A549 (cell line): Measurements from ENCODE around the gene MRPL28. TPM values are rescaled to one million over a fixed set of nuclear protein-coding genes. Genes with fewer than 3 reads are reported as not detected.
"Not testable (repeated sequence)": the region's sequence is repeated elsewhere in the genome, so short reads cannot be mapped to it uniquely, and the experiment has no call there.

Experiments used
- ATAC-seq, 2 experiments: fragments of 200-7000 bp in 1 of 2; fragments of >200 bp in 1 of 2; cut with Nextera tagmentation in 1 of 2; cut with Tn5 transposase in 1 of 2; 3 replicates each; pipeline versions ENCODE4 v1.8.0 to v1.9.1; 2018 to 2020; ENCODE audit warnings: mild to moderate bottlenecking in 1 of 2, moderate library complexity in 1 of 2
- CTCF ChIA-PET: fragments of 300-600 bp; sonication (Branson Sonifier 250); formaldehyde crosslinking; extraction: SDS; loops from one replicate; lab custom pipeline; 2021; ENCODE audit warnings: antibody characterized with exemption, inconsistent platforms; lab: Yijun Ruan, JAX
- POLR2A ChIA-PET: fragments of 350-600 bp; formaldehyde crosslinking; extraction: SDS; loops from one replicate; lab custom pipeline; 2021; ENCODE audit warnings: antibody characterized with exemption, inconsistent platforms; lab: Yijun Ruan, JAX
- DNase-seq, 2 experiments: peaks; one replicate each; pipeline versions ENCODE4 v3.0.0 to v3.0.0-alpha.2; 2011 to 2016; ENCODE audit warnings: low read depth in 1 of 2, low spot score in 1 of 2
- FAIRE-seq: peaks from 2 replicates; lab custom pipeline; 2011; peaks lifted over from hg19 to GRCh38; lab: Jason Lieb, UNC
- H3K27ac ChIP-seq, 2 experiments: fragments of >200 bp; sonication (Bioruptor Twin); formaldehyde crosslinking; 3 replicates each; pipeline ENCODE4 v1.5.1; 2016 to 2017
- H3K4me1 ChIP-seq: fragments of >200 bp; sonication (Bioruptor Twin); formaldehyde crosslinking; 3 replicates; pipeline ENCODE4 v1.6.1; 2016
- H3K4me2 ChIP-seq: fragments of >200 bp; sonication (Bioruptor Twin); formaldehyde crosslinking; 3 replicates; pipeline ENCODE4 v1.6.1; 2016
- H3K4me3 ChIP-seq: fragments of >200 bp; sonication (Bioruptor Twin); formaldehyde crosslinking; 3 replicates; pipeline ENCODE4 v1.5.1; 2016
- H3K9me3 ChIP-seq: fragments of >200 bp; sonication (Bioruptor Twin); formaldehyde crosslinking; 3 replicates; pipeline ENCODE4 v1.6.1; 2016
- CBX8 ChIP-seq: fragments of 200-600 bp; sonication (generic); IDR thresholded peaks from 2 replicates; pipeline ENCODE4 v1.6.1; 2016
- CHD4 ChIP-seq: fragments of 200-600 bp; sonication (generic); IDR thresholded peaks from 2 replicates; pipeline ENCODE4 v1.6.1; 2016; ENCODE audit warnings: antibody characterized with exemption, mild to moderate bottlenecking, borderline replicate concordance
- EP300 ChIP-seq, 2 experiments: fragments of >200 bp; sonication (Bioruptor Twin); formaldehyde crosslinking; IDR thresholded peaks; 2 replicates in 1 of 2; 3 replicates in 1 of 2; pipeline ENCODE4 v1.6.1; 2016 to 2017
- ESRRA ChIP-seq: fragments of 150-350 bp; IDR thresholded peaks from 2 replicates; pipeline ENCODE4 v1.6.1; 2014; ENCODE audit warnings: mild to moderate bottlenecking, low read length, borderline replicate concordance
- FOSB ChIP-seq: fragments of 250-450 bp; sonication (Bioruptor Pico); IDR thresholded peaks from 2 replicates; pipeline ENCODE4 v1.5.0; 2020; ENCODE audit warnings: mild to moderate bottlenecking, moderate library complexity
- FOXS1 ChIP-seq: fragments of 250-450 bp; sonication (Bioruptor Pico); IDR thresholded peaks from 2 replicates; pipeline ENCODE4 v1.5.0; 2020; ENCODE audit warnings: mild to moderate bottlenecking, moderate library complexity
- GATA3 ChIP-seq: IDR thresholded peaks from 2 replicates; pipeline ENCODE4 v1.6.1; 2012; ENCODE audit warnings: borderline replicate concordance
- HEYL ChIP-seq: fragments of 250-450 bp; sonication (Bioruptor Pico); IDR thresholded peaks from 2 replicates; pipeline ENCODE4 v1.8.0; 2021; ENCODE audit warnings: mild to moderate bottlenecking, moderate library complexity
- NFE2L2 ChIP-seq: fragments of 150-350 bp; conservative IDR thresholded peaks from 2 replicates; pipeline ENCODE4 v1.6.1; 2014; ENCODE audit warnings: low read length
- NPAS2 ChIP-seq: fragments of 250-450 bp; sonication (Bioruptor Pico); IDR thresholded peaks from 2 replicates; pipeline ENCODE4 v1.8.0; 2022; ENCODE audit warnings: mild to moderate bottlenecking, moderate library complexity, borderline replicate concordance
- NR3C1 ChIP-seq: fragments of >200 bp; sonication (Bioruptor Twin); formaldehyde crosslinking; IDR thresholded peaks from 3 replicates; pipeline ENCODE4 v1.6.1; 2017
- PHF8 ChIP-seq: fragments of 200-600 bp; sonication (generic); IDR thresholded peaks from 2 replicates; pipeline ENCODE4 v1.6.1; 2016; ENCODE audit warnings: low read depth, mild to moderate bottlenecking, antibody characterized with exemption, moderate library complexity, borderline replicate concordance
- POLR2A ChIP-seq: IDR thresholded peaks from 2 replicates; pipeline ENCODE4 v1.6.1; 2012; ENCODE audit warnings: mild to moderate bottlenecking, low read length
- POLR2AphosphoS2 ChIP-seq: conservative IDR thresholded peaks from 2 replicates; pipeline ENCODE4 v1.6.1; 2012; ENCODE audit warnings: low read length, improper control_type of control experiment, inconsistent platforms
- RAD21 ChIP-seq, 2 experiments: fragments of >200 bp in 1 of 2; sonication (Bioruptor Twin) in 1 of 2; formaldehyde crosslinking in 1 of 2; IDR thresholded peaks in 1 of 2; conservative IDR thresholded peaks in 1 of 2; 2 replicates in 1 of 2; 3 replicates in 1 of 2; pipeline ENCODE4 v1.6.1; 2012 to 2018; ENCODE audit warnings: inconsistent platforms in 1 of 2
- RARB ChIP-seq: fragments of 250-450 bp; sonication (Bioruptor Pico); IDR thresholded peaks from 2 replicates; pipeline ENCODE4 v1.8.0; 2021; ENCODE audit warnings: mild to moderate bottlenecking, moderate library complexity
- RFX5 ChIP-seq: fragments of 450-650 bp; IDR thresholded peaks from 2 replicates; pipeline ENCODE4 v1.7.1; 2014; ENCODE audit warnings: antibody characterized with exemption, mild to moderate bottlenecking, moderate library complexity
- SREBF2 ChIP-seq: fragments of 450-650 bp; IDR thresholded peaks from 2 replicates; pipeline ENCODE4 v1.6.1; 2014; ENCODE audit warnings: mild to moderate bottlenecking, moderate library complexity
- TFCP2L1 ChIP-seq: fragments of 250-450 bp; sonication (Bioruptor Pico); IDR thresholded peaks from 2 replicates; pipeline ENCODE4 v1.5.0; 2021; ENCODE audit warnings: mild to moderate bottlenecking
- ZC3H11A ChIP-seq: fragments of 450-650 bp; IDR thresholded peaks from 2 replicates; pipeline ENCODE4 v1.6.1; 2014; ENCODE audit warnings: antibody characterized with exemption, mild to moderate bottlenecking
- ZFP36 ChIP-seq: fragments of 450-650 bp; IDR thresholded peaks from 2 replicates; pipeline ENCODE4 v1.6.1; 2014; ENCODE audit warnings: borderline replicate concordance; ENCODE audit not compliant: partially characterized antibody
- ZSCAN20 ChIP-seq: fragments of 250-450 bp; sonication (Bioruptor Pico); IDR thresholded peaks from 2 replicates; pipeline ENCODE4 v1.8.0; 2022; ENCODE audit warnings: mild to moderate bottlenecking, moderate library complexity
- WGBS: methylation state at CpG from one replicate; pipeline ENCODE4 v1.1.6; 2017; ENCODE audit errors: missing lambda C conversion rate; 5-methylcytosine and 5-hydroxymethylcytosine counted together
- polyA plus RNA-seq, 4 experiments: library from polyadenylated mRNA; depleted of rRNA in 3 of 4; stranded (reverse); fragments of >200 nt; fragmentation: RNase III in 1 of 4; extraction: RNeasy Plus Mini Kit Qiagen cat#74134 plus additional on column Dnase treatment in 1 of 4; gene quantifications; 2 replicates in 3 of 4; 3 replicates in 1 of 4; pipeline ENCODE4 v1.2.3, GENCODE V29; 2011 to 2017
- TF ChIP-seq, protein P1 (sequence below): fragments of 200-600 bp; sonication (generic); IDR thresholded peaks from 2 replicates; pipeline ENCODE4 v1.6.1; 2016; ENCODE audit warnings: antibody characterized with exemption, mild to moderate bottlenecking, moderate library complexity
- TF ChIP-seq, protein P2 (sequence below): IDR thresholded peaks from 2 replicates; pipeline ENCODE4 v1.6.1; 2012; ENCODE audit warnings: low read depth, borderline replicate concordance
- TF ChIP-seq, protein P3 (sequence below): fragments of 450-650 bp; IDR thresholded peaks from 2 replicates; pipeline ENCODE4 v1.6.1; 2014; ENCODE audit warnings: antibody characterized with exemption
- TF ChIP-seq, protein P4 (sequence below): fragments of >200 bp; sonication (Bioruptor Twin); formaldehyde crosslinking; IDR thresholded peaks from 3 replicates; pipeline ENCODE4 v1.5.1; 2016

The MRPL28 gene
- polyA plus RNA-seq, 2 of the 4 experiments (the other 2 are of a cell fraction): 130 to 139 TPM

DNA sequence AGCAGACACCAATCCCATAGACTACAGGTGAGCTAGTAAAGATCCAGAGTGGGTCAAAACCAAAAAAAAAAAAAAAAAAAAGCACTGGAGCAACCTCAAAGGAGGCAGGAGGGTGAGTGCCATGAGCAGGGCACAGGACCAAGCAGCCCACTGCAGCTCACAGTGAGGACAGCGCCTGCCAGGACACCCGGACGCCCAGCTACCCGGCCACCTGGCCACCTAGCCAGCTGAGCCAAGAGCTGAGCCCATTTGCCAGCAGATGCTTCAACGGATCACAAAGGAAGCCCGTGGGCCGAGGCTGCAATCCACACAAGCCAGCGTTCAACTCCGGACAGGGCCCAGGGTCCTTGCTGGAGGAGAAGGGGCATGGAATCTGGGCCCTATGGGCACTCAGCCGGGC, 32.9 kb downstream of the MRPL28 start:
- peaks cover 14% of the 10 kb centered on the region for H3K4me1 ChIP-seq
- WGBS: 90% methylated on average over 10 of the region's 10 CpGs
- H3K4me3 ChIP-seq: no peak overlapping the region
- ATAC-seq: peak in 1 of 2 experiments; percentile 24; a peak in 1 of 6 replicates
- no peak for FAIRE-seq
- no peak for TF ChIP-seq NR3C1
- no peak for TF ChIP-seq GATA3
- TF ChIP-seq EP300 (IDR thresholded peaks at IDR 0.05): no peak
- no peak for TF ChIP-seq HEYL (CRISPR knock-in tag)
- TF ChIP-seq POLR2A: no peak
- TF ChIP-seq NFE2L2: no peak
- TF ChIP-seq, protein P1, sequence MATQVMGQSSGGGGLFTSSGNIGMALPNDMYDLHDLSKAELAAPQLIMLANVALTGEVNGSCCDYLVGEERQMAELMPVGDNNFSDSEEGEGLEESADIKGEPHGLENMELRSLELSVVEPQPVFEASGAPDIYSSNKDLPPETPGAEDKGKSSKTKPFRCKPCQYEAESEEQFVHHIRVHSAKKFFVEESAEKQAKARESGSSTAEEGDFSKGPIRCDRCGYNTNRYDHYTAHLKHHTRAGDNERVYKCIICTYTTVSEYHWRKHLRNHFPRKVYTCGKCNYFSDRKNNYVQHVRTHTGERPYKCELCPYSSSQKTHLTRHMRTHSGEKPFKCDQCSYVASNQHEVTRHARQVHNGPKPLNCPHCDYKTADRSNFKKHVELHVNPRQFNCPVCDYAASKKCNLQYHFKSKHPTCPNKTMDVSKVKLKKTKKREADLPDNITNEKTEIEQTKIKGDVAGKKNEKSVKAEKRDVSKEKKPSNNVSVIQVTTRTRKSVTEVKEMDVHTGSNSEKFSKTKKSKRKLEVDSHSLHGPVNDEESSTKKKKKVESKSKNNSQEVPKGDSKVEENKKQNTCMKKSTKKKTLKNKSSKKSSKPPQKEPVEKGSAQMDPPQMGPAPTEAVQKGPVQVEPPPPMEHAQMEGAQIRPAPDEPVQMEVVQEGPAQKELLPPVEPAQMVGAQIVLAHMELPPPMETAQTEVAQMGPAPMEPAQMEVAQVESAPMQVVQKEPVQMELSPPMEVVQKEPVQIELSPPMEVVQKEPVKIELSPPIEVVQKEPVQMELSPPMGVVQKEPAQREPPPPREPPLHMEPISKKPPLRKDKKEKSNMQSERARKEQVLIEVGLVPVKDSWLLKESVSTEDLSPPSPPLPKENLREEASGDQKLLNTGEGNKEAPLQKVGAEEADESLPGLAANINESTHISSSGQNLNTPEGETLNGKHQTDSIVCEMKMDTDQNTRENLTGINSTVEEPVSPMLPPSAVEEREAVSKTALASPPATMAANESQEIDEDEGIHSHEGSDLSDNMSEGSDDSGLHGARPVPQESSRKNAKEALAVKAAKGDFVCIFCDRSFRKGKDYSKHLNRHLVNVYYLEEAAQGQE: no peak
- TF ChIP-seq CHD4: no peak
- TF ChIP-seq SREBF2: no peak
- TF ChIP-seq RAD21 (conservative IDR thresholded peaks at IDR 0.05 in 1 of 2, IDR thresholded peaks at IDR 0.05 in 1 of 2): no peak
- no peak for TF ChIP-seq PHF8
- TF ChIP-seq POLR2AphosphoS2: no peak
- TF ChIP-seq, protein P2, sequence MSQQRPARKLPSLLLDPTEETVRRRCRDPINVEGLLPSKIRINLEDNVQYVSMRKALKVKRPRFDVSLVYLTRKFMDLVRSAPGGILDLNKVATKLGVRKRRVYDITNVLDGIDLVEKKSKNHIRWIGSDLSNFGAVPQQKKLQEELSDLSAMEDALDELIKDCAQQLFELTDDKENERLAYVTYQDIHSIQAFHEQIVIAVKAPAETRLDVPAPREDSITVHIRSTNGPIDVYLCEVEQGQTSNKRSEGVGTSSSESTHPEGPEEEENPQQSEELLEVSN: no peak
- TF ChIP-seq, protein P3, sequence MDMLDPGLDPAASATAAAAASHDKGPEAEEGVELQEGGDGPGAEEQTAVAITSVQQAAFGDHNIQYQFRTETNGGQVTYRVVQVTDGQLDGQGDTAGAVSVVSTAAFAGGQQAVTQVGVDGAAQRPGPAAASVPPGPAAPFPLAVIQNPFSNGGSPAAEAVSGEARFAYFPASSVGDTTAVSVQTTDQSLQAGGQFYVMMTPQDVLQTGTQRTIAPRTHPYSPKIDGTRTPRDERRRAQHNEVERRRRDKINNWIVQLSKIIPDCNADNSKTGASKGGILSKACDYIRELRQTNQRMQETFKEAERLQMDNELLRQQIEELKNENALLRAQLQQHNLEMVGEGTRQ: no peak
- no peak for TF ChIP-seq ZFP36
- no peak for TF ChIP-seq NPAS2 (CRISPR knock-in tag)
- no peak for TF ChIP-seq ZC3H11A
- no peak for TF ChIP-seq FOSB (CRISPR knock-in tag)
- no peak for TF ChIP-seq RARB (CRISPR knock-in tag)
- ChIA-PET CTCF (interaction anchor here (0.6 to 1.6 kb wide), 5 partner anchors 25 to 272 kb away, joined by 3 to 7 read pairs (median 3); no protein-coding TSS in a partner anchor), POLR2A (interaction anchor here (0.6 kb wide), 1 partner anchor 11 kb away, joined by 3 read pairs; no protein-coding TSS in a partner anchor)
- no peak overlapping the region for H3K4me2 ChIP-seq
- H3K27ac ChIP-seq: no peak overlapping the region
- no peaks in the 10 kb centered on the region for H3K9me3 ChIP-seq
- DNase-seq: no peak

DNA sequence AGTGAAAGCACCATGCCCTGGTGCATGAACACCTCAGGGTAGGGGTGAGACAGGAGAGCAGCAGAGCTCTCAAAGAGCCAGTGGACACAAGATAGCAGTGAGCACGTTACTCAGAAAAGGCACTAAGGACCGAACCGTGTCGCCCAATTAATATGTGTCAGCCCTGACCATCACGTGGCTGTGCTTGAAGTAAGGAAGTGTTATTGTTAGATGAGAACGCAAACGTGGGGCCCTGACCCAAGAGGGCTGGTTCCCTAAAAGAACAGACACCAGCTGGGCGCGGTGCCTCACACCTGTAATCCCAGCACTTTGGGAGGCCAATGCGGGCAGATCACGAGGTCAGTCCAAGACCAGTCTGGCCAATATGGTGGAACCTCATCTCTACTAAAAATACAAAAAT, 34.1 kb downstream of the MRPL28 start:
- DNase-seq: no peak
- TF ChIP-seq POLR2AphosphoS2 (no peak), FOSB (CRISPR knock-in tag) (no peak), SREBF2 (no peak), TFCP2L1 (CRISPR knock-in tag) (no peak), EP300 (IDR thresholded peaks at IDR 0.05) (no peak), FOXS1 (no peak), RFX5 (no peak), ESRRA (no peak), CBX8 (no peak), ZSCAN20 (no peak)
- TF ChIP-seq, protein P4, sequence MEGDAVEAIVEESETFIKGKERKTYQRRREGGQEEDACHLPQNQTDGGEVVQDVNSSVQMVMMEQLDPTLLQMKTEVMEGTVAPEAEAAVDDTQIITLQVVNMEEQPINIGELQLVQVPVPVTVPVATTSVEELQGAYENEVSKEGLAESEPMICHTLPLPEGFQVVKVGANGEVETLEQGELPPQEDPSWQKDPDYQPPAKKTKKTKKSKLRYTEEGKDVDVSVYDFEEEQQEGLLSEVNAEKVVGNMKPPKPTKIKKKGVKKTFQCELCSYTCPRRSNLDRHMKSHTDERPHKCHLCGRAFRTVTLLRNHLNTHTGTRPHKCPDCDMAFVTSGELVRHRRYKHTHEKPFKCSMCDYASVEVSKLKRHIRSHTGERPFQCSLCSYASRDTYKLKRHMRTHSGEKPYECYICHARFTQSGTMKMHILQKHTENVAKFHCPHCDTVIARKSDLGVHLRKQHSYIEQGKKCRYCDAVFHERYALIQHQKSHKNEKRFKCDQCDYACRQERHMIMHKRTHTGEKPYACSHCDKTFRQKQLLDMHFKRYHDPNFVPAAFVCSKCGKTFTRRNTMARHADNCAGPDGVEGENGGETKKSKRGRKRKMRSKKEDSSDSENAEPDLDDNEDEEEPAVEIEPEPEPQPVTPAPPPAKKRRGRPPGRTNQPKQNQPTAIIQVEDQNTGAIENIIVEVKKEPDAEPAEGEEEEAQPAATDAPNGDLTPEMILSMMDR: no peak
- Histone ChIP-seq H3K4me2 (no peak overlapping the region), H3K4me3 (no peak overlapping the region), H3K4me1 (peaks cover 17% of the 10 kb centered on the region), H3K9me3 (no peaks in the 10 kb centered on the region), H3K27ac (no peak overlapping the region)
- no peak for FAIRE-seq
- ChIA-PET POLR2A (no interaction called here), CTCF (interaction anchor here (1.2 to 2.0 kb wide), 4 partner anchors 9 to 155 kb away, joined by 3 to 7 read pairs (median 4); no protein-coding TSS in a partner anchor)
- 97% methylated on average over 11 of the region's 11 CpGs for WGBS
- ATAC-seq: no peak

DNA sequence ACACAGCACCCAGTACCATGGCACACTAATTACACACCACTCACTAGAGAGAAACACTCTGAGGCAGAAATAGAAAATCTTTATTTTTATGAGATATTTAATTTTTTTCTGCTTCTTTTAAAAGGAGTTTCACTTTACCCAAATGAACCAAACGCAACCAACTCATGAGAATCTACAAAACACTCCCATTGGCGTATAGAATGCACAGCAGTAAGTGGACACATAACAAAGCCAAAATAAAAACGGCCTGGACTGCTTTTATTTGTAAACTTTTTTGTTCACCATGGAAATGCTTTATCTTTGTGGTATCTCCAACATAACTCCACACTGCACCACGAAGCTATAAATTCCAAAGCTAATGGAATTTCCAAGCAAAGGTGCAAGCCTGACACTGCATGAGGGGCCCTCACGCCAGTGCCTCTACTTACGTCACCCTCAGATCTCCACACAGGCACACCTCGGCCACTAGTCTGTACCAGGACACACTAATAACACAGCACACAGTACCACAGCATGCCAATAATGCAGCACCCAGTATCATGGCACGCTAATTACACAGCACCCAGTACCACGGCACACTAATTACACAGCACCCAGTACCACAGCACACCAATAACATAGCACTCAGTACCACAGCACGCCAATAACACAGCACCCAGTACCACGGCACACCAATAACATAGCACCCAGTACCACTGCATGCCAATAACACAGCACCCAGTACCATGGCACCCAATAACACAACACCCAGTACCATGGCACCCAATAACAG, 35.3 kb downstream of the MRPL28 start:
- H3K27ac ChIP-seq, FAIRE-seq, H3K4me3 ChIP-seq, ATAC-seq, DNase-seq, POLR2A ChIA-PET, H3K9me3 ChIP-seq, H3K4me2 ChIP-seq: not testable (repeated sequence)
- H3K4me1 ChIP-seq: peaks cover 14% of the 10 kb centered on the region
- WGBS: 85% methylated on average over 11 of the region's 11 CpGs
- CTCF ChIA-PET: interaction anchor here (0.7 to 2.0 kb wide), 4 partner anchors 10 to 99 kb away, joined by 3 to 4 read pairs (median 4); no protein-coding TSS in a partner anchor
